Heart left ventricle (tissue), 16 donors: ENCODE measurements around the gene SLC4A3. TPM values are rescaled to one million over a fixed set of nuclear protein-coding genes. Genes with fewer than 3 reads are reported as not detected.

Experiments used
- ATAC-seq, 4 donors: fragments of 200-7000 bp; cut with Tn5 transposase; one replicate each; pipeline ENCODE4 v1.9.1; 2020 to 2022; ENCODE audit warnings: moderate library complexity in 4 of 4, mild to moderate bottlenecking in 3 of 4, moderate number of reproducible peaks in 1 of 4
- DNase-seq, 5 donors: peaks; one replicate each; pipeline ENCODE4 v3.0.0-alpha.2; 2020
- H3K27ac ChIP-seq, 12 donors: fragments of 200-600 bp; sonication (generic) in 4 of 12; one replicate each; pipeline versions ENCODE4 v1.5.0 to v1.8.0; 2016 to 2022; ENCODE audit warnings: mild to moderate bottlenecking in 2 of 12
- H3K27me3 ChIP-seq, 9 donors: fragments of 200-600 bp; sonication (generic) in 2 of 9; one replicate each; pipeline versions ENCODE4 v1.5.1 to v1.8.0; 2016 to 2022; ENCODE audit warnings: mild to moderate bottlenecking in 3 of 9
- H3K36me3 ChIP-seq, 9 donors: fragments of 200-600 bp; sonication (generic) in 2 of 9; one replicate each; pipeline versions ENCODE4 v1.5.0 to v1.8.0; 2018 to 2022; ENCODE audit warnings: mild to moderate bottlenecking in 2 of 9
- H3K4me1 ChIP-seq, 12 donors: fragments of 200-600 bp; sonication (generic) in 4 of 12; one replicate each; pipeline versions ENCODE4 v1.5.0 to v1.8.0; 2016 to 2022; ENCODE audit warnings: mild to moderate bottlenecking in 3 of 12
- H3K4me3 ChIP-seq, 12 donors: fragments of 200-600 bp; sonication (generic) in 4 of 12; one replicate each; pipeline versions ENCODE4 v1.5.0 to v1.8.0; 2017 to 2022; ENCODE audit warnings: mild to moderate bottlenecking in 9 of 12, moderate library complexity in 4 of 12
- H3K9me3 ChIP-seq, 12 donors: fragments of 200-600 bp; sonication (generic) in 4 of 12; one replicate each; pipeline versions ENCODE4 v1.5.0 to v1.8.0; 2016 to 2022; ENCODE audit warnings: mild to moderate bottlenecking in 1 of 12
- CTCF ChIP-seq, 12 donors: fragments of 200-600 bp; sonication (generic) in 4 of 12; IDR thresholded peaks; one replicate each; pipeline versions ENCODE4 v1.5.0 to v1.8.0; 2018 to 2022; ENCODE audit warnings: antibody characterized with exemption in 12 of 12, mild to moderate bottlenecking in 5 of 12
- POLR2A ChIP-seq, 2 donors: fragments of 450-650 bp; IDR thresholded peaks; one replicate each; pipeline ENCODE4 v1.6.1; 2017; ENCODE audit warnings: antibody characterized with exemption in 2 of 2, mild to moderate bottlenecking in 2 of 2, moderate library complexity in 2 of 2
- WGBS, 4 donors: extraction: QIAGEN DNeasy Blood & Tissue Kit in 2 of 4; methylation state at CpG; one replicate each; pipeline versions ENCODE4 v1.1.5 to v1.1.7; 2013 to 2018; 5-methylcytosine and 5-hydroxymethylcytosine counted together
- intact Hi-C, 10 donors: fragments of 100-400 bp; cut with DNase I; formaldehyde crosslinking; loops; one replicate each; pipeline versions ENCODE4 v1.11.1 to v1.14.2; 2022
- polyA plus RNA-seq, 2 donors: library from polyadenylated mRNA; stranded (reverse); fragments of 200-250 nt; gene quantifications; one replicate each; pipeline ENCODE4 v1.2.3, GENCODE V29; 2013
- total RNA-seq, 9 donors: library from RNA; depleted of rRNA in 2 of 9; stranded (reverse); fragments of >200 nt in 2 of 9; fragmentation: NEBNext Ultra II Directional in 3 of 9; extraction: Animal tissue kit (Norgen Biotek cat#: 25700) in 3 of 9; gene quantifications; one replicate each; pipeline versions ENCODE4 v1.1.0 to v1.2.4, GENCODE V29; 2016 to 2023
- donor health status: ischemic (EF 13 %, LVEDD 7.1; RV severe dilation, severe dysfunction).
- donor health status: healthy with polysubstance abuse.
- donor health status: DM: no; HTN: yes; CAD: no.
- donor health status: DM: no; HTN: no; CAD: no.
- donor health status: ischemic (EF 25% LVEDD 6.9; RV normal size, moderate dysfunction).
- donor health status: ischemic (EF 25% LVEDD 5.7; RV mildly dilated, moderate dysfunction).
- donor health status: healthy.
- donor health status: DM: yes; HTN: yes; CAD: no.
- donor health status: ischemic (EF 35%, LVEDD 5.7; RV mildly dilated, moderate dysfunction).
- donor health status: nonischemic (EF 11% LVEDD 7.7; RV severe dilation, severe dysfunction).
- donor health status: DM: yes; HTN: yes; CAD: no.
- donor health status: PGD.
- donor health status: ischemic (EF 29% LVEDD 5.4; RV normal size, mild dysfunction).
- donor health status: nonischemic (EF 23%, LVEDD 6.1; RV moderate dilation, normal function).

The SLC4A3 gene
- total and polyA plus RNA-seq, 11 donors, result 236 to 507 (median 421) TPM

DNA sequence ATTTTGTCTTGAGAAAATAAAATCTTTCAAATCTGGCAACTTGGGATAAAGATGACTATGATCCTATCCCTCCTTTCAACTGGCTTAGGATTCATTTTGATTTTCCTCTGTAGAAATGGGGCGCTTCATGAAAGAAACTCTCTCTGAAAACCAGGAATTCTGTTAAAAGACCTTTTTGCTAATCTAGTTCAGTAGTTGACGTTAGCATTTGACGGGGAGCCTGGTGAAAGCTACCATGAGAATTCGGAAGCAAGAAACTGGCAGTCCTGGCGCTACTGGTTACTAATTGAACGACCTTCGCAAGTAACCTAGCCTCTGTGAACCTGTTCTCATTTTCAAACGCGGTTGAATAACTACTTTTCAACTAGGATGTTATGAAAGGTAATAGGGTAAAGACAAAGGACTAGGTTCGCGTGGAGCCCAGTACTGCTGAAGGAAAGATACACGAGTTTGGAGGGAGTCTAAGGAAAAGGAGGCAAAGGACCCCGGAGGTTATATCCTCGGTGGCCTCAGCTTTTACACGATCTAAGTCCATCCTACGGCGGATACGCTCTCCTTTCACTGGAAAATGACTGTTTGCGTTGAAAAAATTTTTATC lies 30.4 kb upstream of the SLC4A3 start:
- intact Hi-C loops, result loop anchor here in 4 of 10 donors (1.0 to 5.0 kb wide), 6 partner anchors 26 to 205 kb away; partner anchors contain the start of genes OBSL1 (in 2 of the 4), CHPF (in 1 of the 4) and TMEM198 (in 1 of the 4)
- WGBS, 4 donors, result 10 to 12% (median 11%) methylated on average over 19 of the region's 19 CpGs

GRCh38 chr2:219597552-219598307 lies 29.7 kb upstream of the SLC4A3 start, which contains the start of gene STK11IP:
TSS of gene STK11IP (plus strand) at chr2:219597857. CDS start at chr2:219598120, 263 bp downstream.
- Histone ChIP-seq H3K36me3 (peaks cover 0 to 24% (median 16%) of the 10 kb centered on the region in 9 donors), H3K27me3 (no peaks in the 10 kb centered on the region), H3K9me3 (no peaks in the 10 kb centered on the region), H3K4me1 (peaks cover 0 to 20% (median 13%) of the 10 kb centered on the region in 12 donors), H3K4me3 (peak within 1 kb of the TSS; percentile 33 to 80 (median 68)), H3K27ac (peak within 1 kb of the TSS; percentile 85 to 97 (median 94))
- peak; percentile 97 to 99 (median 98) for ATAC-seq
- intact Hi-C loops, result loop anchor here in 5 of 10 donors (1.0 to 5.0 kb wide), 9 partner anchors 26 to 205 kb away; partner anchors contain the start of genes CHPF (in 3 of the 5), OBSL1 (in 2 of the 5), GMPPA (in 1 of the 5) and TMEM198 (in 1 of the 5)
- 0% methylated on average over 55 to 57 of the region's 57 CpGs for WGBS, 4 donors
- no peak for TF ChIP-seq CTCF (IDR thresholded peaks at IDR 0.05)
- TF ChIP-seq POLR2A (IDR thresholded peaks at IDR 0.05), result peak in 1 of 2 donors; percentile 72
- peak; percentile 96 to 98 (median 97) for DNase-seq

More for the DNA sequence above, 30.4 kb upstream of the SLC4A3 start:
- peaks cover 0 to 17% (median 9%) of the 10 kb centered on the region in 9 donors for H3K36me3 ChIP-seq
- no peaks in the 10 kb centered on the region for H3K9me3 ChIP-seq
- no peak for DNase-seq
- H3K27ac ChIP-seq, result peak overlapping the region; percentile 85 to 97 (median 94)
- ATAC-seq, result peak in 3 of 4 donors; percentile 5 to 7 (median 7)
- H3K4me3 ChIP-seq, result peak overlapping the region; percentile 33 to 80 (median 68)
- TF ChIP-seq CTCF (IDR thresholded peaks at IDR 0.05), result no peak
- no peak for TF ChIP-seq POLR2A (IDR thresholded peaks at IDR 0.05)
- H3K27me3 ChIP-seq, result no peaks in the 10 kb centered on the region
- peaks cover 0 to 20% (median 13%) of the 10 kb centered on the region in 12 donors for H3K4me1 ChIP-seq

DNA sequence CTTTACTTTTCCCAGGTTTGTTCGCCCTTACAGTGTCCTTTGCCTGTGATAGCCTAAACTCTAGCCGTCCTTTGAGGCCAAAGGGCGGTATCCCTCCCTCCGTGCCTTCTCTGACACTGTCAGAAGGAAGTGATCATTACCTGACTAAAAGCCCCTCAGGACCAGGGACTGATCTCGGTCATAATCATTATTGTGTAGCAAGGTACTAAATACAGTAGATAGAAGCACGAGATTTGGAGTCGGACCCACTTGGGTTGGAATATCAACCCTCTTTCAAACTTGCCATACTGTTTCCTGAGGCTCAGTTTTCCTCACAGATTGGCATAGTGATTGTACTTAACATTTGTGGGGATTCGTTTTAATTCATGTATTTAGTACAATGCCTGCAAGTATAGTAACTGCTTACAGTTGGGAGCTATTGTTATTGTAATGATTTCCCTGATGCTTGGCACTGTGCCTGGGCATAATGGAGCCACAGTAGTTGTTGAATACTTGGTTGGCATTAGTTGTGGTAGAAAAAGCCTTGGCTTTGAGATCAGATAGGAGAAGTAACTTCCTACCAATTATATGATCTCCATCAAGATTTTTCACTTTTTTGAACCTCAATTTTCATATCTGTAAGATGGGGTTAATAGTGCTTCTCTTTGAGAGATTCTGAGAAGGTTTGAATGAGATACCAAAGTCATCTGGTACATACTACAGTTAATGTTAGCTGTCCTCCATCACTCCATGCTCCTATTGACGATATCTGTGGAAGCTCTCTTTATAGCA lies 28.9 kb upstream of the SLC4A3 start:
- Histone ChIP-seq H3K27me3 (no peaks in the 10 kb centered on the region), H3K9me3 (no peaks in the 10 kb centered on the region), H3K27ac (peak overlapping the region; percentile 11 to 97 (median 94)), H3K4me3 (peak overlapping the region; percentile 33 to 80 (median 68)), H3K4me1 (peaks cover 0 to 20% (median 13%) of the 10 kb centered on the region in 12 donors), H3K36me3 (peaks cover 0 to 31% (median 22%) of the 10 kb centered on the region in 9 donors)
- no peak for TF ChIP-seq CTCF (IDR thresholded peaks at IDR 0.05)
- no peak for TF ChIP-seq POLR2A (IDR thresholded peaks at IDR 0.05)
- 24 to 32% (median 27%) methylated on average over 9 of the region's 9 CpGs for WGBS, 4 donors
- DNase-seq, result no peak
- ATAC-seq, result no peak
- intact Hi-C loops, result loop anchor here in 5 of 10 donors (1.0 to 5.0 kb wide), 6 partner anchors 36 to 206 kb away; partner anchors contain the start of genes CHPF (in 3 of the 5), GMPPA (in 1 of the 5) and TMEM198 (in 1 of the 5)
